Lung (tissue), 12 donors: ENCODE measurements around the gene EFNB3. TPM values are rescaled to one million over a fixed set of nuclear protein-coding genes. Genes with fewer than 3 reads are reported as not detected.

Experiments
- ATAC-seq: fragments of 200-7000 bp; cut with Tn5 transposase; one replicate; pipeline ENCODE4 v1.9.1; 2020; ENCODE audit warnings: moderate number of reproducible peaks; ENCODE audit not compliant: insufficient read depth, low FRiP score
- DNase-seq, 3 donors: peaks; one replicate each; pipeline ENCODE4 v3.0.0-alpha.2; 2013 to 2017
- H3K27ac ChIP-seq, 2 donors: one replicate each; pipeline ENCODE4 v1.5.1; 2013; ENCODE audit warnings: mild to moderate bottlenecking in 2 of 2, moderate library complexity in 2 of 2, control low read depth in 1 of 2, inconsistent platforms in 1 of 2, low read depth in 1 of 2, low read length in 1 of 2
- H3K27me3 ChIP-seq, 3 donors: one replicate each; pipeline ENCODE4 v1.5.1; 2013; ENCODE audit warnings: low read length in 2 of 3; ENCODE audit not compliant: control insufficient read depth in 3 of 3, insufficient read depth in 3 of 3
- H3K36me3 ChIP-seq, 4 donors: one replicate each; pipeline ENCODE4 v1.5.1; 2013; ENCODE audit warnings: low read length in 4 of 4, mild to moderate bottlenecking in 1 of 4, moderate library complexity in 1 of 4; ENCODE audit not compliant: control insufficient read depth in 4 of 4, insufficient read depth in 4 of 4
- H3K4me1 ChIP-seq, 5 donors: one replicate each; pipeline ENCODE4 v1.5.1; 2013; ENCODE audit warnings: low read length in 5 of 5, mild to moderate bottlenecking in 2 of 5, moderate library complexity in 1 of 5; ENCODE audit not compliant: control insufficient read depth in 5 of 5, insufficient read depth in 5 of 5
- H3K4me3 ChIP-seq: one replicate; pipeline ENCODE4 v1.5.1; 2013; ENCODE audit warnings: mild to moderate bottlenecking, control low read depth, moderate library complexity
- H3K9ac ChIP-seq, 2 donors: one replicate each; pipeline ENCODE4 v1.5.1; 2013; ENCODE audit warnings: low read length in 2 of 2, control low read depth in 1 of 2; ENCODE audit not compliant: insufficient read depth in 1 of 2
- H3K9me3 ChIP-seq, 4 donors: one replicate each; pipeline ENCODE4 v1.5.1; 2013; ENCODE audit warnings: low read length in 3 of 4, mild to moderate bottlenecking in 1 of 4, moderate library complexity in 1 of 4; ENCODE audit not compliant: control insufficient read depth in 4 of 4, insufficient read depth in 3 of 4
- CTCF ChIP-seq: IDR thresholded peaks from 2 replicates; pipeline ENCODE4 v1.5.1; 2012; ENCODE audit warnings: mild to moderate bottlenecking; ENCODE audit errors: control extremely low read depth, extremely low read depth
- WGBS, 2 donors: extraction: QIAGEN DNeasy Blood & Tissue Kit; methylation state at CpG; one replicate each; pipeline ENCODE4 v1.1.7; 2013; 5-methylcytosine and 5-hydroxymethylcytosine counted together
- polyA plus RNA-seq, 2 donors: library from polyadenylated mRNA; stranded (reverse); fragments of 200-250 nt; gene quantifications; one replicate each; pipeline ENCODE4 v1.2.1, GENCODE V29; 2013
- total RNA-seq, 2 donors: library from RNA; depleted of rRNA in 1 of 2; stranded (reverse); fragments of >200 nt in 1 of 2; gene quantifications; one replicate each; pipeline ENCODE4 v1.2.1, GENCODE V29; 2014 to 2021
- donor health status: control.
- donor health status: control.
- donor health status: Bipolar disorder and iron deficiency.
- donor health status: healthy.
- donor health status: DM: yes; HTN: yes; CAD: no.

EFNB3 gene
- total and polyA plus RNA-seq, 4 donors: 0.87 to 4.9 (median 2.5) TPM

GRCh38 chr17:7685533-7686221 is 19.3 kb upstream of the EFNB3 start:
- H3K4me3 ChIP-seq: peak overlapping the region; percentile 87
- DNase-seq (peak in 2 of 3 donors; percentile 95 to 98), ATAC-seq (peak; percentile 75)
- no peaks in the 10 kb centered on the region for H3K9me3 ChIP-seq
- WGBS, 2 donors: 7 to 10% methylated on average over 44 of the region's 44 CpGs
- H3K36me3 ChIP-seq: peaks cover 0 to 9% (median 2%) of the 10 kb centered on the region in 4 donors
- peaks cover 7 to 30% (median 8%) of the 10 kb centered on the region in 5 donors for H3K4me1 ChIP-seq
- H3K27me3 ChIP-seq: no peaks in the 10 kb centered on the region
- H3K9ac ChIP-seq: peak overlapping the region; percentile 94 to 100
- H3K27ac ChIP-seq: peak overlapping the region; percentile 86 to 99
- TF ChIP-seq CTCF: no peak

- ATAC-seq: peak; percentile 49
- 0% methylated on average over 30 of the region's 30 CpGs for WGBS, 2 donors
- Histone ChIP-seq H3K9ac (peak overlapping the region; percentile 89 to 100), H3K27me3 (no peaks in the 10 kb centered on the region), H3K4me1 (peaks cover 7 to 30% (median 8%) of the 10 kb centered on the region in 5 donors), H3K9me3 (no peaks in the 10 kb centered on the region), H3K4me3 (peak overlapping the region; percentile 87), H3K36me3 (peaks cover 0 to 9% (median 2%) of the 10 kb centered on the region in 4 donors), H3K27ac (peak overlapping the region; percentile 86 to 99)
- no peak for TF ChIP-seq CTCF
- peak; percentile 88 to 97 (median 93) for DNase-seq
These were observed 18.6 kb upstream of the EFNB3 start for GRCh38 chr17:7686222-7687071.

GRCh38 chr17:7687072-7687907 is 17.7 kb upstream of the EFNB3 start, which contains the start of gene TP53:
Gene TP53 (minus strand): TSS chr17:7687490. CDS start chr17:7676594, 10,896 bp downstream.
- Histone ChIP-seq H3K9ac (peak within 1 kb of the TSS; percentile 89 to 100), H3K36me3 (peaks cover 0 to 9% (median 2%) of the 10 kb centered on the region in 4 donors), H3K4me1 (peaks cover 7 to 30% (median 8%) of the 10 kb centered on the region in 5 donors), H3K27me3 (no peaks in the 10 kb centered on the region), H3K9me3 (no peaks in the 10 kb centered on the region), H3K4me3 (peak within 1 kb of the TSS; percentile 87), H3K27ac (peak within 1 kb of the TSS; percentile 86 to 99)
- peak; percentile 61 for ATAC-seq
- peak; percentile 9 for TF ChIP-seq CTCF
- 0 to 1% methylated on average over 30 of the region's 30 CpGs for WGBS, 2 donors
- peak; percentile 94 to 97 (median 97) for DNase-seq
